UCSD-AML1 (cell line): ENCODE measurements around the gene TDO2.
A peak's percentile ranks its signal among the peaks of the same experiment; 100 is the strongest.

Experiments used
- DNase-seq: peaks from one replicate; lab custom pipeline; 2025; ENCODE audit not compliant: unreplicated experiment; lab: John Stamatoyannopoulos, UW

The TDO2 gene

GRCh38 chr4:155952501-155952901, 49.0 kb downstream of the TDO2 start:
- no peak for DNase-seq

DNA sequence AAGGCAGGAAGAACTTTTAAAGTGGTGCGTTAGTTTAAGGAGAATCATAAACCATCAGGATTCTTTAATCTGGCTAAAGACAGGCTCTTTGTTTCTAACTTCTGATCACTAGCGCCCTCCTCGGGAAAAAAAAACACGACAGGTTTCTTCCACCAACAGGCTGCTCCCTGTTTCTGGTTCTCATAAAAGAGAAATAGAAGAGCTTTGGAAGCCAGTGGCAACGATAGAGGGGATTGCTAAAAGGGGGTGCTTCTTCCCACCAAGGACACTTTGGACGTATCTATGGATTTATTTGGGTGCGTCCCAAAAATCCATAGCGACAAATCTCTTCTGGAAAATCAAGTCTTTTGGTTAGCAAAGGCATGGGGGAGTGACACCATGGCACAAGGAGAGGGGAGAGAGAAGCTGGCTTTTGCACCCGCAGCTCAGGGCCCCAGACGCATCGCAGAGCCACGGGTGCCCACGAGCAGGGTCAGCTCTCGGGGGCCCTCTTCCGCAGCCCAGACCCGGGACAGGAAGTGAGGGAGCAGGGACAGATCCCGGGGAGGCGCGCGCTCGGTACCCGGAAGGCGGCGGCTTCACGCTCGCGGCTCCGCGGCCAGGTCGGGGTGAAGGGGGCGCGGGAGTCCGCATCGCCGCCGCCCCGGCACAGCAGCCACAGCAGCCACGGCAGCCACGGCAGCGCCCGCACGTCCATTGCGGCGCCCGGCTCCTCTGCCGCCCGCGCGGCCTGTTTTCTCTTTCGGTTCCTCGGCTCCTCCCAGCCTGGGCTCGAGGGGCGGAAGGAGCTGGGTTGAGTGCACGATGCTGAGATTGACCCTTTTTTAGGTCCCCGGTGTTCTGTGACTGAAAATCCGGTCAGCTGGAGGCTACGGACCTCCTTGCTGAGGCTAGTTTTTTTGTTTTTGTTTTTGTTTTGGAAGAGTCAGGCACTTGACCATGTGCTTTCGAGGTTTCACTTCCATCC, 49.9 kb downstream of the TDO2 start, which contains the start of gene CTSO:
TSS of gene CTSO (minus strand) at position 716 of the 967 bp plus-strand sequence. CDS start at position 697, 19 bp downstream.
- peak; percentile 60 for DNase-seq

DNA sequence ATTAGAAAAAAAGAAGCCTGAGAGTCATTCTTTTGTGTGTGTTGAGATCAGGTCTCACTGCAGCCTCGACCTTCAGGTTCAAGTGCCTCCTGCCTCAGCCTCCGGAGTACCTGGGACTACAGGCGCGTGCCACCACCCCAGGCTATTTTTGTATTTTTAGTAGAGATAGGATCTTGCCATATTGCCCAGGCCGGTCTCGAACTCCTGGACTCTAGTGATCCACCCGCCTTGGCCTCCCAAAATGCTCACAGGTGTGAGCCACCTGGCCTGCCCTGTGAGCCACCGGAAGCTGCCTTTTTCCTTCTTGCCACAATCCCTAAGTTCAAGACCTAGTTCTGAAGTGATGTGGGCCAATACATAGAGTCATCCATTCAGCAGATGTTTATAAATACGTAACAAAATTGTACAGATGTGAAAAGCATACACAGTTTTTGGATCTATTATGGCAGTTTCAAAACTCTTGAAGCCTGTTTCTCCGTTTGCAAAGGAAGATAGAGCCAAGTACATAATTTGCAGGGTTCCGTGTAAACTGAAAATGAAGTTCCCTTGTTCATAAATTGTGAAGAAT, 50.7 kb downstream of the TDO2 start:
- no peak for DNase-seq

DNA sequence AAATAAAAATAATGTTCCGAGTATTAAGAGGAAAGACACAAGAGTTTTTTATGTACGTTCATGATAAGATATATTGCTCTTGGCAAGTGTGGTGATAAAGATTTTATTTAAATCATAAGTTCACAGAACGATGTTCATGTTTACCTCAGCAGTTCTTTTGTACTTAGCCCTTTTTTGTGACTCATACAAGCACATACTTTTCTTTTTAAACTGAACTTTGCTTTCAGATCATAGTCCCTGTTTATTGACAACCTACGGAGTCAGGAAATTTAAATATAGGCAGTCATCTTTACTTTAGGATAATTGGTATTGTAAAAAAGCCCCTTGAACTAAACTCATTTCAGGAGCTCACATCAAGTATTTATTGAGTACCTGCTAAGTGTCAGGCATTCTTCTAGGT, 51.4 kb downstream of the TDO2 start:
- DNase-seq, result no peak

DNA sequence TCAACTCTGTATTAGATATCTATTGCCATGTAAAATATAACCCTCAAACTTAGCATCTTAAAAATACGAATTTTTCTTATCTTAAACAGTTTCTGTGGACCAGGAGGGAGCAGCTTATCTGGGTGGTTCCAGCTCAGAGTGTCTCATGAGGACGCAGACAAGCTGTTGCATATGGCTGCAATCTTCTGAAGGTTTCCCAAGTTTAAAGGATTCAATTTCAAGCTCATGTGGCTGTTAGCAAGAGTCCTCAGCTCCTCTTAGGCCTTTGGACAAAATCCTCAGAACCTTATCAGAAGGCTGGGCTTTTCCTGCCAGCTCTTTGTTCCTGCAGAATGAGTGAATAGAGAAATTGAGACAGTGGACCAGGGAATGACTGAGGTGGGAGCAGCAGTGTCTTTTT, 53.0 kb downstream of the TDO2 start:
- no peak for DNase-seq

DNA sequence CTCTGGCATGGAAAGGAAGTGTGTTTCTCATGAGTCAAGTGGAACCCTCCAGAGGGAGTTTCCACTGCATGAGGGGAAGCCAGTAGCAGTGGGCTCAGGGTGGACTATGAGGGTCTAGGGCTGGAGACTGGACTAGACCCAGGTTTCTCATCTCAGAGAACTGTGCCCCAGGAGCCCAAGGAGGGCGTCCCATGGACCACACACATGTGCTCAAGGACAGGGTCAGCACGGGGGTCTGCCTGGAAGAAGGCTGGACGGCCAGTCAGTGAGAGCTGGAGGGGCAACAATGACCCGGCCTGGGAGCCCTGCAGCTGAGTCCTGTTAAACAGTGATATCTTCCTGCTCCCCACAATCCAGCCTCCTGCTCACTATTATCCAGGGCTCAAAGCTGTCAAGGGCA, 55.9 kb downstream of the TDO2 start:
- no peak for DNase-seq

DNA sequence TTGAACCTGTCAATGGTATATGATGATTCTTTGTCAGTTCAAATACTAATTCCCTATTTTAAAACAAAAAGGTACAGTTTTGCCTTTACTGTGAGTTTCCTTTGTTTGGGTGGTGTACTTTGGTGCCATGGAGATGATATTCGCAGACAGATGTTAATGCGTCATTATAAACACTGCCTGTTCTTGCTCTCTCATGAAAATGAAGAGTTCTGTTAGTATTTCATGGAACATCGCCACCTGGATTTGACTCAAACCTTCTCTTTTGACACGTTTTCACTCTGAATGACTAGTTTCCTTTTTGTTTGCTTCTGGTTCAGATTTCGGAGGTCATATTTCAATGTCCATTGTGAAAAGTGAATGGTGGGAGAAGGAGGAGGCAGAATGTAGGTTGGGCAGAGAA, 57.0 kb downstream of the TDO2 start:
- no peak for DNase-seq

GRCh38 chr4:155961575-155961974, 58.1 kb downstream of the TDO2 start:
- DNase-seq, result no peak

GRCh38 chr4:155962767-155963166, 59.3 kb downstream of the TDO2 start:
- no peak for DNase-seq

DNA sequence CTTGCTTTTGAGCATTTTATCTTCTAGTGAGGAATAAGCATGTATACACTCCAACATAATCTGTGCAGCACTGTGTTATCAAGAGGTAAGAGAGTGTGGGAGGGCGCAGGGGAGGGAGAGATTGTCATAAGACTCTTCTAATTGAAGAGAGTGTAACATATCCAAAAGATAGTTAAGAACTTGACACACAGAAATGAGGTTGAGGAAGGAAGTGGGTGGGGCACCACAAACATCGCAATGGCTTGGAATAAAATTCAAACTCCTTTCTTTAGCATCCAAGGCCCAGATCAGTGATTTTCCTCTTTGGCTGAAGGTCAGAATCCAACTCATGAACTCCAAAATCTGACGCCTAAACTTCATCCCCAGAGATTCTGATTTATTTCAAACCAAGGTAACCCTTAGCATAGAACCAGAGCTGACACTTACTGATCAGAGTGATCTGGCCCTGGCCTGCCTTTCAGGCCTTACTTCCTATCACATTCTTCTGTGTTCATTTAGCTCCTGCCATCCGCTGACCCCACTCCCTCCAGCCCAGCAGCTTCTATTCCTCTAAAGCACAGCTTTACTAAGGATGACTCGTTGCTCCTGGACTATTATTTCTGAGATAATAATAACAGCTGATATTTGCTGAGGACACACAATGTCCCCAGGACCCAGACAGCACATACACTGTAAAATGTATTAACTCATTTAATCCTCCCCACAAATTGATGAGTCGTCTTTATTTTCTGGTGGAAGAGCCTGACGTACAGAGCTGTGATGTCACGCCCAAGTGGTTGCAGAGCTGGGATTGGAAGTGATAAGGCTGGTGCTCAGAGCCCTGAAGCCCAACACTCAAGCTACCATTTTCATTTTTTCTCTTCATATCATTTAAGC, 60.8 kb downstream of the TDO2 start:
- no peak for DNase-seq

DNA sequence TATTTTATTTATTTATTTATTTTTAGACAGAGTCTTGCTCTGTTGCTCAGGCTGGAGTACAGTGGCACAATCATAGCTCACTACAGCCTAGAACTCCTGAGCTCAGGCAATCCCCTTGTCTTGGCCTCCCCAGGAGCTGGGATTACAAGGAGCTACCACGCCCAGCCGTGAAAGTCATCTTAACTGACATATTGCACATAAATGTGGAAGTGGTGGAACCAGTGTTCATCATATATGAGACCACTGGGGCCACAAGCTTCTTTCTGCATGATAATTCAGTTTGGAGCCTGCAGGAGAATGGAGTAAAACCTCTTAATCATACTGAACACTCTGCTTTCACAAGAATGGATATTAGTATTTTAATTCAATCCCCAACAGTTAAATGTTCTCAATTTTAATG, 62.7 kb downstream of the TDO2 start:
- no peak for DNase-seq

- DNase-seq, result no peak
Observed at GRCh38 chr4:155966731-155967395, 63.4 kb downstream of the TDO2 start.
